CD4-positive, alpha-beta T cell (primary cell): ENCODE results near the gene ZNF219. TPM values are rescaled to one million over a fixed set of nuclear protein-coding genes. Genes with fewer than 3 reads are reported as not detected.

ENCODE experiments used
- ATAC-seq: fragments of 200-7000 bp; cut with Tn5 transposase; one replicate; pipeline ENCODE4 v1.10.0; 2022; ENCODE audit warnings: mild to moderate bottlenecking; ENCODE audit not compliant: poor library complexity
- CTCF ChIA-PET: fragments of 350-600 bp; sonication (Branson Sonifier 250); formaldehyde crosslinking; loops from one replicate; lab custom pipeline; 2021; ENCODE audit warnings: antibody characterized with exemption, inconsistent platforms; lab: Charles Lee
- POLR2A ChIA-PET: fragments of 350-600 bp; sonication (Branson Sonifier 250); formaldehyde crosslinking; loops from one replicate; lab custom pipeline; 2021; ENCODE audit warnings: antibody characterized with exemption, inconsistent platforms; lab: Charles Lee
- DNase-seq, 14 experiments: peaks; one replicate each; pipeline ENCODE4 v3.0.0-alpha.2; 2013 to 2020; ENCODE audit warnings: mixed read lengths in 2 of 14
- H3K27ac ChIP-seq, 2 donors: one replicate each; pipeline versions ENCODE4 v1.5.1 to v1.7.0; 2013; ENCODE audit warnings: low read length in 2 of 2, low read depth in 1 of 2, mild to moderate bottlenecking in 1 of 2
- H3K27me3 ChIP-seq, 2 experiments: 1 replicate in 1 of 2; 2 replicates in 1 of 2; pipeline versions ENCODE4 v1.6.1 to v1.7.0; 2013; ENCODE audit warnings: low read length in 2 of 2, control low read depth in 1 of 2, mild to moderate bottlenecking in 1 of 2, moderate library complexity in 1 of 2; ENCODE audit not compliant: insufficient read depth in 2 of 2, control insufficient read depth in 1 of 2
- H3K36me3 ChIP-seq: one replicate; pipeline ENCODE4 v1.6.1; 2013; ENCODE audit warnings: low read length, control low read depth; ENCODE audit not compliant: insufficient read depth
- H3K4me1 ChIP-seq: one replicate; pipeline ENCODE4 v1.6.1; 2013; ENCODE audit warnings: low read length, control low read depth; ENCODE audit not compliant: insufficient read depth
- H3K4me3 ChIP-seq: one replicate; pipeline ENCODE4 v1.5.1; 2013; ENCODE audit warnings: mild to moderate bottlenecking, low read length, moderate library complexity
- H3K9me3 ChIP-seq, 2 experiments: 1 replicate in 1 of 2; 2 replicates in 1 of 2; pipeline versions ENCODE4 v1.6.1 to v1.7.0; 2013; ENCODE audit warnings: low read length in 2 of 2, mild to moderate bottlenecking in 2 of 2, control low read depth in 1 of 2, moderate library complexity in 1 of 2; ENCODE audit not compliant: control insufficient read depth in 1 of 2, insufficient read depth in 1 of 2
- H3K27ac Mint-ChIP-seq: one replicate; pipeline ENCODE4 v1.8.0; 2020; ENCODE audit warnings: mixed read lengths
- H3K27me3 Mint-ChIP-seq: one replicate; pipeline ENCODE4 v1.8.0; 2021; ENCODE audit warnings: mixed read lengths
- H3K36me3 Mint-ChIP-seq: one replicate; pipeline ENCODE4 v1.8.0; 2021; ENCODE audit warnings: low read depth, mixed read lengths
- H3K4me1 Mint-ChIP-seq: one replicate; pipeline ENCODE4 v1.8.0; 2021; ENCODE audit warnings: low read depth, mixed read lengths
- H3K4me3 Mint-ChIP-seq: one replicate; pipeline ENCODE4 v1.8.0; 2020; ENCODE audit warnings: mild to moderate bottlenecking, mixed read lengths
- H3K9me3 Mint-ChIP-seq: one replicate; pipeline ENCODE4 v1.8.0; 2020; ENCODE audit warnings: mixed read lengths
- intact Hi-C, 2 experiments: fragments of 100-400 bp; cut with DNase I in 1 of 2; cut with micrococcal nuclease in 1 of 2; formaldehyde crosslinking; loops; one replicate each; pipeline versions ENCODE4 v1.15.1 to v1.9.0; 2023 to 2025; cut with DNase I, micrococcal nuclease
- total RNA-seq, 174 experiments: library from RNA in 2 of 174; stranded (reverse) in 2 of 174; gene quantifications; one replicate each; pipeline ENCODE4 v1.2.3 and lab custom pipeline; 2021 to 2026
- TF ChIP-seq, protein P1 (sequence below): fragments of 200-600 bp; IDR thresholded peaks from one replicate; pipeline ENCODE4 v1.8.0; 2022; ENCODE audit warnings: antibody characterized with exemption, mild to moderate bottlenecking

ZNF219 gene
- total RNA-seq, 2 experiments from 2014 or later, result 15.2 to 15.5 TPM

DNA sequence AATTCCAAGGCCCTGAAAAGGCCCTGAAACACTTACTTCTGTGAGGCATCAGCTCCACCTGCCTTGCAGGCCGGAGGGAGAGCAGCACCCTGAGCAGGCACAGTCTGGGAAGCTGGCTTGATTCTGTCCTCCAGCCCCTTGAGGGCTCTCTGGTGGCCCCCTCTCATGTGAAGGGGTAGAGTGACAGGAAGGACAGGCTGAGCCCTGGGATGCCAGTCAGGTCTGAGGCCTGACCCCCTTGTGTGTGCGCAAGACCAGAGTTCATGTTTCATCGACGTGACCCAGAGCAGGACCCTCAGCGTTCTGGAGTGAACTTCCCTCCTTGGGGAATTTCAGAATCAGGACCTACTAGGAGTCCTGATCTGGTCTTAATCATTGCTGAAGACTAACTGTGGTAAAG lies 39.6 kb downstream of the ZNF219 start:
- POLR2A ChIA-PET, result no interaction called here
- ATAC-seq, result no peak
- no peak overlapping the region for H3K27ac ChIP-seq

DNA sequence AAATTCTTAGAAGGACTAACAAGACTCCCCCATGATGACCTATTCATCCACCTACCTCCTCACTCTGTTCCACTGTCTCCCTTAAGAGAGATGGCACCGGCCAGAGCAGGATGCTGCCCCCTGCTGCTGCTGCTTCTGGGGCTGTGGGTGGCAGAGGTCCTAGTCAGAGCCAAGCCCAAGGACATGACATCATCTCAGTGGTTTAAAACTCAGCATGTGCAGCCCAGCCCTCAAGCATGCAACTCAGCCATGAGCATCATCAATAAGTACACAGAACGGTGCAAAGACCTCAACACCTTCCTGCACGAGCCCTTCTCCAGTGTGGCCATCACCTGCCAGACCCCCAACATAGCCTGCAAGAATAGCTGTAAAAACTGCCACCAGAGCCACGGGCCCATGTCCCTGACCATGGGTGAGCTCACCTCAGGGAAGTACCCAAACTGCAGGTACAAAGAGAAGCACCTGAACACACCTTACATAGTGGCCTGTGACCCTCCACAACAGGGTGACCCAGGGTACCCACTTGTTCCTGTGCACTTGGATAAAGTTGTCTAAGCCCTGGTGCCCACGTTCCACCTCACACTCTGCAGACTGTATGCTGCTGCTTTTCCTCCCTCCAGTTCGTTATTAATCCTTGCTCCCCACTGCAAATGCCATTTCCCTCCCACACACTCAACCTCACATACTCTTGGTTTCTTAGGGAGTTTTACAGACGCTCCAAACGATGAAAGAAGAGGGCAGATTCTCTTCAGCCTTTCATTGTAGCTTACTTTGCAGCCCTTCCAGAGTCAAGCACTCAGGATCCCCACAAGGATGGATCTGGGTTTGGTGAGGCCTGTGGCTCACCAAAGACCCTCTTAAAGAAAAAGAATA lies 40.4 kb downstream of the ZNF219 start, which contains the start of gene RNASE8:
TSS of gene RNASE8 (plus strand) at position 20 of the 873 bp plus-strand sequence. CDS start at position 91, 71 bp downstream.
- TF ChIP-seq, protein P1, sequence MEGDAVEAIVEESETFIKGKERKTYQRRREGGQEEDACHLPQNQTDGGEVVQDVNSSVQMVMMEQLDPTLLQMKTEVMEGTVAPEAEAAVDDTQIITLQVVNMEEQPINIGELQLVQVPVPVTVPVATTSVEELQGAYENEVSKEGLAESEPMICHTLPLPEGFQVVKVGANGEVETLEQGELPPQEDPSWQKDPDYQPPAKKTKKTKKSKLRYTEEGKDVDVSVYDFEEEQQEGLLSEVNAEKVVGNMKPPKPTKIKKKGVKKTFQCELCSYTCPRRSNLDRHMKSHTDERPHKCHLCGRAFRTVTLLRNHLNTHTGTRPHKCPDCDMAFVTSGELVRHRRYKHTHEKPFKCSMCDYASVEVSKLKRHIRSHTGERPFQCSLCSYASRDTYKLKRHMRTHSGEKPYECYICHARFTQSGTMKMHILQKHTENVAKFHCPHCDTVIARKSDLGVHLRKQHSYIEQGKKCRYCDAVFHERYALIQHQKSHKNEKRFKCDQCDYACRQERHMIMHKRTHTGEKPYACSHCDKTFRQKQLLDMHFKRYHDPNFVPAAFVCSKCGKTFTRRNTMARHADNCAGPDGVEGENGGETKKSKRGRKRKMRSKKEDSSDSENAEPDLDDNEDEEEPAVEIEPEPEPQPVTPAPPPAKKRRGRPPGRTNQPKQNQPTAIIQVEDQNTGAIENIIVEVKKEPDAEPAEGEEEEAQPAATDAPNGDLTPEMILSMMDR, result no peak
- H3K27ac Mint-ChIP-seq, result no peak within 1 kb of the TSS

More for the DNA sequence above, 39.6 kb downstream of the ZNF219 start:
- no peak overlapping the region for H3K27ac Mint-ChIP-seq
- TF ChIP-seq, protein P1, result no peak
- H3K9me3 Mint-ChIP-seq, result no peaks in the 10 kb centered on the region
- H3K4me3 ChIP-seq, result no peak overlapping the region
- DNase-seq, result no peak
- H3K27me3 ChIP-seq, result peaks cover 7 to 9% of the 10 kb centered on the region in 2 experiments
- intact Hi-C loops, result no loop called here
- H3K4me1 Mint-ChIP-seq, result no peaks in the 10 kb centered on the region
- CTCF ChIA-PET, result interaction anchor here (0.5 to 0.8 kb wide), 2 partner anchors 44 to 232 kb away, joined by 3 read pairs; no protein-coding TSS in a partner anchor
- no peaks in the 10 kb centered on the region for H3K36me3 Mint-ChIP-seq
- H3K27me3 Mint-ChIP-seq, result peaks cover 40% of the 10 kb centered on the region
- H3K9me3 ChIP-seq, result no peaks in the 10 kb centered on the region
- no peak overlapping the region for H3K4me3 Mint-ChIP-seq
- no peaks in the 10 kb centered on the region for H3K4me1 ChIP-seq
- H3K36me3 ChIP-seq, result no peaks in the 10 kb centered on the region

DNA sequence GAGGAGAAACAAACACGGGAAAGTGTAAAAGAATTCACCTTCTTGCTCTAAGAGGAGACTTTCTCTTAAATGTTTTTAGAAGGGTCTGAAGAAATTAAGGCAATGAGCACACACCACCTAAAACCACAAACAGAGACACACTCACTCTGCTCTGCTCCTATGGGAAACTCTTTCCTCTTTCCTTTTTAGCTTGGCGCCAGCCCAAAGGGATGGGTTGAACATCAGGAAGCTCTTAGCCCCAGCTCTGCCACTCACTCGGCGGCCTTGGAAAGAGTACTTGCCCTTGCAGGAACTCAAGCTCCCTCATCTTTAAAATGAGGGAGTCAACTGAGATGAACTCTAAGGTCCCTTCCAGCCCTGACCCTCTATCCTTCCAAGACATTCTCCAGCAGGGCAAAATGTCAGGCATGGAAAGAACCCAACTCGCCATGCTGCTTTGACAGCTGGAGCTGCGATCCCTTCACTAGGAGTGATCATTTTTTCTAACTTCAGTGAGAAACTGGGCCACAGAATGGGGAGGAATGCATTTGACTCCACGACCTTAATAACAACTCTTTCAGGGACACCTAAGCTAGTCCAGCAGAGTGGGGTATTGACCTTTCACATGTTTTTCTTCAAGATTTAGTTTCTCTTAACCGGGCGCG lies 41.8 kb downstream of the ZNF219 start:
- TF ChIP-seq, protein P1, result no peak
- CTCF ChIA-PET, result interaction anchor here (1.6 kb wide), 1 partner anchor 42 kb away, joined by 3 read pairs; no protein-coding TSS in a partner anchor
- Mint-ChIP-seq H3K27ac (no peak overlapping the region), H3K36me3 (no peaks in the 10 kb centered on the region), H3K4me1 (no peaks in the 10 kb centered on the region), H3K27me3 (peaks cover 27% of the 10 kb centered on the region), H3K9me3 (no peaks in the 10 kb centered on the region), H3K4me3 (no peak overlapping the region)
- peaks cover 0 to 5% of the 10 kb centered on the region in 2 experiments for H3K27me3 ChIP-seq
- intact Hi-C loops, result no loop called here
- DNase-seq (no peak), ATAC-seq (no peak)
- H3K4me3 ChIP-seq, result no peak overlapping the region
- POLR2A ChIA-PET, result no interaction called here
- H3K27ac ChIP-seq, result no peak overlapping the region
- no peaks in the 10 kb centered on the region for H3K9me3 ChIP-seq
- H3K4me1 ChIP-seq, result no peaks in the 10 kb centered on the region
- no peaks in the 10 kb centered on the region for H3K36me3 ChIP-seq

More for the DNA sequence above, 40.4 kb downstream of the ZNF219 start, which contains the start of gene RNASE8:
- H3K27me3 Mint-ChIP-seq, result peaks cover 31% of the 10 kb centered on the region
- Histone ChIP-seq H3K27me3 (peaks cover 4 to 5% of the 10 kb centered on the region in 2 experiments), H3K4me1 (no peaks in the 10 kb centered on the region), H3K36me3 (no peaks in the 10 kb centered on the region), H3K9me3 (no peaks in the 10 kb centered on the region), H3K27ac (no peak within 1 kb of the TSS), H3K4me3 (no peak within 1 kb of the TSS)
- H3K4me1 Mint-ChIP-seq, result no peaks in the 10 kb centered on the region
- ATAC-seq (no peak), DNase-seq (peak in 1 of 14 experiments; percentile 19)
- intact Hi-C loops, result no loop called here
- CTCF ChIA-PET, result interaction anchor here (0.5 to 1.6 kb wide), 2 partner anchors 43 to 233 kb away, joined by 3 read pairs; no protein-coding TSS in a partner anchor
- H3K4me3 Mint-ChIP-seq, result no peak within 1 kb of the TSS
- POLR2A ChIA-PET, result no interaction called here
- H3K9me3 Mint-ChIP-seq, result no peaks in the 10 kb centered on the region
- H3K36me3 Mint-ChIP-seq, result no peaks in the 10 kb centered on the region
